Neutrophil (primary cell): ENCODE measurements around the gene RGS3.

Experiments
- H3K27ac ChIP-seq: fragments of 200-600 bp; sonication (generic); 2 replicates; pipeline ENCODE4 v1.5.1; 2016; ENCODE audit warnings: mild to moderate bottlenecking, moderate library complexity
- H3K27me3 ChIP-seq: fragments of 200-600 bp; sonication (generic); 2 replicates; pipeline ENCODE4 v1.6.0; 2016; ENCODE audit warnings: mild to moderate bottlenecking
- H3K36me3 ChIP-seq: fragments of 200-600 bp; sonication (generic); 2 replicates; pipeline ENCODE4 v1.5.1; 2017
- H3K4me1 ChIP-seq, 2 experiments: fragments of 200-600 bp in 1 of 2; sonication (generic) in 1 of 2; 1 replicate in 1 of 2; 2 replicates in 1 of 2; pipeline versions ENCODE4 v1.5.1 to v1.6.1; 2013 to 2016; ENCODE audit warnings: low read depth in 1 of 2, low read length in 1 of 2, mild to moderate bottlenecking in 1 of 2, moderate library complexity in 1 of 2; ENCODE audit not compliant: control insufficient read depth in 1 of 2, insufficient read depth in 1 of 2
- H3K4me3 ChIP-seq, 2 experiments: fragments of 200-600 bp in 1 of 2; sonication (generic) in 1 of 2; 1 replicate in 1 of 2; 2 replicates in 1 of 2; pipeline ENCODE4 v1.5.1; 2013 to 2016; ENCODE audit warnings: low read depth in 1 of 2, low read length in 1 of 2, mild to moderate bottlenecking in 1 of 2, moderate library complexity in 1 of 2
- H3K9me3 ChIP-seq: fragments of 200-600 bp; sonication (generic); 2 replicates; pipeline ENCODE4 v1.5.1; 2016
- TF ChIP-seq, protein P1 (sequence below): fragments of 200-600 bp; sonication (generic); IDR thresholded peaks from 2 replicates; pipeline ENCODE4 v1.5.1; 2016; ENCODE audit warnings: antibody characterized with exemption

The RGS3 gene

GRCh38 chr9:113580041-113580953 is 116.8 kb downstream of the RGS3 start:
- Histone ChIP-seq H3K27me3 (no peaks in the 10 kb centered on the region), H3K27ac (peak overlapping the region; percentile 94), H3K9me3 (no peaks in the 10 kb centered on the region), H3K36me3 (peaks cover 33% of the 10 kb centered on the region), H3K4me3 (peak overlapping the region; percentile 52 to 59), H3K4me1 (peaks cover 56 to 60% of the 10 kb centered on the region in 2 experiments)
- TF ChIP-seq, protein P1, sequence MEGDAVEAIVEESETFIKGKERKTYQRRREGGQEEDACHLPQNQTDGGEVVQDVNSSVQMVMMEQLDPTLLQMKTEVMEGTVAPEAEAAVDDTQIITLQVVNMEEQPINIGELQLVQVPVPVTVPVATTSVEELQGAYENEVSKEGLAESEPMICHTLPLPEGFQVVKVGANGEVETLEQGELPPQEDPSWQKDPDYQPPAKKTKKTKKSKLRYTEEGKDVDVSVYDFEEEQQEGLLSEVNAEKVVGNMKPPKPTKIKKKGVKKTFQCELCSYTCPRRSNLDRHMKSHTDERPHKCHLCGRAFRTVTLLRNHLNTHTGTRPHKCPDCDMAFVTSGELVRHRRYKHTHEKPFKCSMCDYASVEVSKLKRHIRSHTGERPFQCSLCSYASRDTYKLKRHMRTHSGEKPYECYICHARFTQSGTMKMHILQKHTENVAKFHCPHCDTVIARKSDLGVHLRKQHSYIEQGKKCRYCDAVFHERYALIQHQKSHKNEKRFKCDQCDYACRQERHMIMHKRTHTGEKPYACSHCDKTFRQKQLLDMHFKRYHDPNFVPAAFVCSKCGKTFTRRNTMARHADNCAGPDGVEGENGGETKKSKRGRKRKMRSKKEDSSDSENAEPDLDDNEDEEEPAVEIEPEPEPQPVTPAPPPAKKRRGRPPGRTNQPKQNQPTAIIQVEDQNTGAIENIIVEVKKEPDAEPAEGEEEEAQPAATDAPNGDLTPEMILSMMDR: peak; percentile 43

DNA sequence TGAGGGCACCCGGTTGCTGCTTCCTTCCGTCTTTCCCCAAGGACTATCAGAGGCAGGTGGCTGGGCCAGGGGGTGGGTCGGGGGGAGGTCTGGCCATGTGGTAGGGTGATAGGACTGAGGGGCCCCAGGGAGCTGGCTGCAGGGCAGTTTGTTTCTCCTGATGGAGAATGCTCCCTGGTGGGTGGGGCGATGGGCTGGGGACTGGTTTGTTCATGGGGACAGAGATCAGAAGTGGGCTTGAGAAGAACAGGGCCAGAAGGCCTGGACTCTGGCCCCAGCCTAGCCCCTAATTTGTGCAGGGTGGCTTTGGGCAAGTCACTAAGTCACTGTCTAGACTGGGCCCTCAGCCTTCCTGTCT is 117.4 kb downstream of the RGS3 start:
- TF ChIP-seq, protein P1: no peak
- no peaks in the 10 kb centered on the region for H3K27me3 ChIP-seq
- H3K4me3 ChIP-seq: peak overlapping the region; percentile 59 to 63
- H3K36me3 ChIP-seq: peaks cover 40% of the 10 kb centered on the region
- H3K27ac ChIP-seq: peak overlapping the region; percentile 94
- H3K9me3 ChIP-seq: no peaks in the 10 kb centered on the region
- H3K4me1 ChIP-seq: peaks cover 56 to 60% of the 10 kb centered on the region in 2 experiments

DNA sequence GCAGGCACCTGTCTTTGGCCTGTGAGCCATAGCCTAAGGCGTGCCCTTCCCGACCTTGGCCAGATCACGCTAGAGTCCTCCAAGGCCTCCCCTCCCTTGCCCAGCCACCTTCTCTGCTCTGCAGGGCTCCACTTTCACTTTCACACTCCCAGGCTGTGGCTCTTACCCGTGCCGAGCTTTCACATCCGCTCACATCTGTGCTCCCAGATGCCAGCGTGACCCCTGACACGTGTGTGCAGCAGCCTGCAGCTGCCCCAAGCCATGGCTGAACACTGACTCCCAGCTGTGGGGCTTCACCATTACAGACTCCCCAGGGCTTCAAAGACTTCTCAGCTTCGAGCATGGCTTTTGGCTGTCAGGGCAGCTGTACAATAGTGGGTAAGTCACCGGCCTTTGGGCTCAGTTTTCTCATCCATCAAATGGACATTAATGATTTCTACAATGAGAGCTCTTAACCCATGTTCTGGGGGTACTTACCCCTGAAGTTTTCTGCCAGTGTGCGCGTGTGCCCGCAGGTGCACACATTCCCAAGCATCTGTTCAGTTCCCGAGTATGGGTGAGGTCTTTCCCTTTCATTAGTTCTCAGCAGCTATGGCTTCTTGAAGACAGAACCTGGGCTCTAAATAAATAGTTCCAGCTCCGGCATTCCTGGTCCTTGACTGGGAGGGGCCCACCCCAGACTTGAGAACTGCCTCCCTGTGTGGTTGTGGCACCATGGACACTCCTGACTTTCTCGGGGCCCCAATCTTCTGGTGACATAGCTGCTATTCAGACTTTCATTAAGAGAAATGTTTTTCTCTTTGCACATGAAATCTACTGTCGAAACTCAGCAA is 118.6 kb downstream of the RGS3 start:
- H3K9me3 ChIP-seq: no peaks in the 10 kb centered on the region
- peaks cover 56 to 61% of the 10 kb centered on the region in 2 experiments for H3K4me1 ChIP-seq
- peak overlapping the region; percentile 59 to 63 for H3K4me3 ChIP-seq
- H3K27me3 ChIP-seq: no peaks in the 10 kb centered on the region
- H3K27ac ChIP-seq: peak overlapping the region; percentile 94
- TF ChIP-seq, protein P1: no peak
- H3K36me3 ChIP-seq: peaks cover 51% of the 10 kb centered on the region

GRCh38 chr9:113582698-113583200 is 119.2 kb downstream of the RGS3 start:
- H3K4me1 ChIP-seq: peaks cover 50 to 58% of the 10 kb centered on the region in 2 experiments
- no peaks in the 10 kb centered on the region for H3K27me3 ChIP-seq
- H3K36me3 ChIP-seq: peaks cover 58% of the 10 kb centered on the region
- TF ChIP-seq, protein P1: no peak
- no peak overlapping the region for H3K4me3 ChIP-seq
- H3K27ac ChIP-seq: peak overlapping the region; percentile 94
- H3K9me3 ChIP-seq: no peaks in the 10 kb centered on the region

DNA sequence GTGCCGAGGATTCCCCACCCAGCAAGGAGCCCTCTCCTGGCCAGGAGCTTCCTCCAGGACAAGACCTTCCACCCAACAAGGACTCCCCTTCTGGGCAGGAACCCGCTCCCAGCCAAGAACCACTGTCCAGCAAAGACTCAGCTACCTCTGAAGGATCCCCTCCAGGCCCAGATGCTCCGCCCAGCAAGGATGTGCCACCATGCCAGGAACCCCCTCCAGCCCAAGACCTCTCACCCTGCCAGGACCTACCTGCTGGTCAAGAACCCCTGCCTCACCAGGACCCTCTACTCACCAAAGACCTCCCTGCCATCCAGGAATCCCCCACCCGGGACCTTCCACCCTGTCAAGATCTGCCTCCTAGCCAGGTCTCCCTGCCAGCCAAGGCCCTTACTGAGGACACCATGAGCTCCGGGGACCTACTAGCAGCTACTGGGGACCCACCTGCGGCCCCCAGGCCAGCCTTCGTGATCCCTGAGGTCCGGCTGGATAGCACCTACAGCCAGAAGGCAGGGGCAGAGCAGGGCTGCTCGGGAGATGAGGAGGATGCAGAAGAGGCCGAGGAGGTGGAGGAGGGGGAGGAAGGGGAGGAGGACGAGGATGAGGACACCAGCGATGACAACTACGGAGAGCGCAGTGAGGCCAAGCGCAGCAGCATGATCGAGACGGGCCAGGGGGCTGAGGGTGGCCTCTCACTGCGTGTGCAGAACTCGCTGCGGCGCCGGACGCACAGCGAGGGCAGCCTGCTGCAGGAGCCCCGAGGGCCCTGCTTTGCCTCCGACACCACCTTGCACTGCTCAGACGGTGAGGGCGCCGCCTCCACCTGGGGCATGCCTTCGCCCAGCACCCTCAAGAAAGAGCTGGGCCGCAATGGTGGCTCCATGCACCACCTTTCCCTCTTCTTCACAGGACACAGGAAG is 120.2 kb downstream of the RGS3 start:
- peaks cover 50 to 58% of the 10 kb centered on the region in 2 experiments for H3K4me1 ChIP-seq

More for the DNA sequence above, 120.2 kb downstream of the RGS3 start:
- H3K4me3 ChIP-seq: no peak overlapping the region
- TF ChIP-seq, protein P1: no peak
- peaks cover 66% of the 10 kb centered on the region for H3K36me3 ChIP-seq
- no peaks in the 10 kb centered on the region for H3K27me3 ChIP-seq
- H3K27ac ChIP-seq: no peak overlapping the region
- no peaks in the 10 kb centered on the region for H3K9me3 ChIP-seq
